ENCODE data around the gene RPS6KA3.

DNA sequence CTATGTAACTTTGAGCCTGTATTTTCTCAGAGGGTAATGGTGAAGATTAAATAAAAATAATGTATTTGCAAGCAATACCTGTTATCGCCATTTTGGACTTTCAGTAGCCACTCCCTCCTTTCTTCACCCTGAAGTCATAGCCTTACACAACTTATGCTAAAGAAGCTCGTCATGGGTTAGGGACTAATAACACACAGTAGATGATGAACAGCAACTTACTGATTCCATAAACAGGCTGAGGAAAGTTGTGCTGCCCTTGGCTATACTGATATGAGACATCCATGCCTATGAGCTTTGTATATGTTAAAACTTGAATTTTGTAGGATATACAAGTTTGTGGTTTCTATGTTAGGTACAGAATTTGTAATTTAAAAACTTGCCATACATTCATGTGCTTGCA lies 93.4 kb downstream of the RPS6KA3 start:
- TF ChIP-seq, protein P1, sequence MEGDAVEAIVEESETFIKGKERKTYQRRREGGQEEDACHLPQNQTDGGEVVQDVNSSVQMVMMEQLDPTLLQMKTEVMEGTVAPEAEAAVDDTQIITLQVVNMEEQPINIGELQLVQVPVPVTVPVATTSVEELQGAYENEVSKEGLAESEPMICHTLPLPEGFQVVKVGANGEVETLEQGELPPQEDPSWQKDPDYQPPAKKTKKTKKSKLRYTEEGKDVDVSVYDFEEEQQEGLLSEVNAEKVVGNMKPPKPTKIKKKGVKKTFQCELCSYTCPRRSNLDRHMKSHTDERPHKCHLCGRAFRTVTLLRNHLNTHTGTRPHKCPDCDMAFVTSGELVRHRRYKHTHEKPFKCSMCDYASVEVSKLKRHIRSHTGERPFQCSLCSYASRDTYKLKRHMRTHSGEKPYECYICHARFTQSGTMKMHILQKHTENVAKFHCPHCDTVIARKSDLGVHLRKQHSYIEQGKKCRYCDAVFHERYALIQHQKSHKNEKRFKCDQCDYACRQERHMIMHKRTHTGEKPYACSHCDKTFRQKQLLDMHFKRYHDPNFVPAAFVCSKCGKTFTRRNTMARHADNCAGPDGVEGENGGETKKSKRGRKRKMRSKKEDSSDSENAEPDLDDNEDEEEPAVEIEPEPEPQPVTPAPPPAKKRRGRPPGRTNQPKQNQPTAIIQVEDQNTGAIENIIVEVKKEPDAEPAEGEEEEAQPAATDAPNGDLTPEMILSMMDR (IDR thresholded peaks at IDR 0.05): no peak
- no peak for TF ChIP-seq JUND (IDR thresholded peaks at IDR 0.05)
- TF ChIP-seq NRF1 (IDR thresholded peaks at IDR 0.05; ENCODE audit: low read depth, low read length): no peak
- TF ChIP-seq POLR2AphosphoS5 (IDR thresholded peaks at IDR 0.05; ENCODE audit: low read depth, low read length): no peak
- no peak for TF ChIP-seq EP300 (IDR thresholded peaks at IDR 0.05; ENCODE audit: borderline replicate concordance in 1 of 2, low read depth in 1 of 2, low read length in 1 of 2)
- no peak for TF ChIP-seq FOXM1 (IDR thresholded peaks at IDR 0.05; ENCODE audit: low read depth)
- no peak for TF ChIP-seq EZH2phosphoT487 (IDR thresholded peaks at IDR 0.05; ENCODE audit: borderline replicate concordance, low read depth)
- no peak for TF ChIP-seq FOXJ3 (CRISPR knock-in tag; IDR thresholded peaks at IDR 0.05)
- TF ChIP-seq TCF12 (IDR thresholded peaks at IDR 0.05): no peak
- no peak for TF ChIP-seq GABPA (IDR thresholded peaks at IDR 0.05; ENCODE audit: low read depth)
- no peak for TF ChIP-seq TAF1 (IDR thresholded peaks at IDR 0.05; ENCODE audit: borderline replicate concordance, low read depth, low read length)
- TF ChIP-seq, protein P2, sequence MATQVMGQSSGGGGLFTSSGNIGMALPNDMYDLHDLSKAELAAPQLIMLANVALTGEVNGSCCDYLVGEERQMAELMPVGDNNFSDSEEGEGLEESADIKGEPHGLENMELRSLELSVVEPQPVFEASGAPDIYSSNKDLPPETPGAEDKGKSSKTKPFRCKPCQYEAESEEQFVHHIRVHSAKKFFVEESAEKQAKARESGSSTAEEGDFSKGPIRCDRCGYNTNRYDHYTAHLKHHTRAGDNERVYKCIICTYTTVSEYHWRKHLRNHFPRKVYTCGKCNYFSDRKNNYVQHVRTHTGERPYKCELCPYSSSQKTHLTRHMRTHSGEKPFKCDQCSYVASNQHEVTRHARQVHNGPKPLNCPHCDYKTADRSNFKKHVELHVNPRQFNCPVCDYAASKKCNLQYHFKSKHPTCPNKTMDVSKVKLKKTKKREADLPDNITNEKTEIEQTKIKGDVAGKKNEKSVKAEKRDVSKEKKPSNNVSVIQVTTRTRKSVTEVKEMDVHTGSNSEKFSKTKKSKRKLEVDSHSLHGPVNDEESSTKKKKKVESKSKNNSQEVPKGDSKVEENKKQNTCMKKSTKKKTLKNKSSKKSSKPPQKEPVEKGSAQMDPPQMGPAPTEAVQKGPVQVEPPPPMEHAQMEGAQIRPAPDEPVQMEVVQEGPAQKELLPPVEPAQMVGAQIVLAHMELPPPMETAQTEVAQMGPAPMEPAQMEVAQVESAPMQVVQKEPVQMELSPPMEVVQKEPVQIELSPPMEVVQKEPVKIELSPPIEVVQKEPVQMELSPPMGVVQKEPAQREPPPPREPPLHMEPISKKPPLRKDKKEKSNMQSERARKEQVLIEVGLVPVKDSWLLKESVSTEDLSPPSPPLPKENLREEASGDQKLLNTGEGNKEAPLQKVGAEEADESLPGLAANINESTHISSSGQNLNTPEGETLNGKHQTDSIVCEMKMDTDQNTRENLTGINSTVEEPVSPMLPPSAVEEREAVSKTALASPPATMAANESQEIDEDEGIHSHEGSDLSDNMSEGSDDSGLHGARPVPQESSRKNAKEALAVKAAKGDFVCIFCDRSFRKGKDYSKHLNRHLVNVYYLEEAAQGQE (IDR thresholded peaks at IDR 0.05; ENCODE audit: low read depth, low read length): no peak

All from SK-N-SH (cell line).